Activated naive CD8-positive, alpha-beta T cell treated with anti-CD3 and anti-CD28 coated beads, Interleukin-2, amount 10 ng/mL, durations not matched to agents 7 days and 5 days (primary cell): ENCODE measurements around the gene SLC4A11. TPM values are rescaled to one million over a fixed set of nuclear protein-coding genes. Genes with fewer than 3 reads are reported as not detected.
"Not testable (repeated sequence)": the region's sequence is repeated elsewhere in the genome, so short reads cannot be mapped to it uniquely, and the experiment has no call there.

Experiments used
- ATAC-seq: fragments of 150-1000 bp; cut with Tn5 transposase; one replicate; pipeline ENCODE4 v1.10.0; 2021; ENCODE audit warnings: low read depth, moderate library complexity
- POLR2A ChIA-PET: fragments of 350-600 bp; sonication (Branson Sonifier 250); formaldehyde crosslinking; loops from one replicate; lab custom pipeline; 2021; ENCODE audit warnings: antibody characterized with exemption; lab: Charles Lee
- DNase-seq: peaks from one replicate; pipeline ENCODE4 v3.0.0; 2021
- H3K27ac Mint-ChIP-seq: one replicate; pipeline ENCODE4 v1.8.0; 2022; ENCODE audit warnings: mild to moderate bottlenecking, mixed read lengths
- H3K27me3 Mint-ChIP-seq: one replicate; pipeline ENCODE4 v1.8.0; 2022; ENCODE audit warnings: mild to moderate bottlenecking, moderate library complexity, mixed read lengths
- H3K36me3 Mint-ChIP-seq: one replicate; pipeline ENCODE4 v1.8.0; 2021; ENCODE audit warnings: mild to moderate bottlenecking, mixed read lengths
- H3K4me1 Mint-ChIP-seq: one replicate; pipeline ENCODE4 v1.8.0; 2021; ENCODE audit warnings: mixed read lengths
- H3K4me3 Mint-ChIP-seq: one replicate; pipeline ENCODE4 v1.8.0; 2022; ENCODE audit warnings: mild to moderate bottlenecking, moderate library complexity, mixed read lengths
- H3K9me3 Mint-ChIP-seq: one replicate; pipeline ENCODE4 v1.8.0; 2021; ENCODE audit warnings: mixed read lengths
- total RNA-seq, 2 experiments: library from RNA; stranded (reverse); gene quantifications; one replicate each; pipeline ENCODE4 v1.2.3, GENCODE V29; 2021

Gene SLC4A11
- total RNA-seq, 2 experiments from 2014 or later, result 1.9 to 2.4 TPM

GRCh38 chr20:3218307-3218988 lies 20.5 kb downstream of the SLC4A11 start:
- H3K27me3 Mint-ChIP-seq, result no peaks in the 10 kb centered on the region
- POLR2A ChIA-PET, result interaction anchor here (0.6 to 2.1 kb wide), 5 partner anchors 9 to 164 kb away, joined by 3 to 8 read pairs (median 5); partner anchors contain the start of gene ITPA
- H3K27ac Mint-ChIP-seq, result no peak overlapping the region
- H3K4me3 Mint-ChIP-seq, result no peak overlapping the region
- peaks cover 9% of the 10 kb centered on the region for H3K4me1 Mint-ChIP-seq
- DNase-seq (peak; percentile 89), ATAC-seq (peak; percentile 69)
- H3K9me3 Mint-ChIP-seq, result no peaks in the 10 kb centered on the region
- H3K36me3 Mint-ChIP-seq, result peaks cover 8% of the 10 kb centered on the region

- DNase-seq, POLR2A ChIA-PET, ATAC-seq, H3K4me3 Mint-ChIP-seq, H3K27me3 Mint-ChIP-seq, H3K27ac Mint-ChIP-seq, H3K9me3 Mint-ChIP-seq, H3K36me3 Mint-ChIP-seq, H3K4me1 Mint-ChIP-seq: not testable (repeated sequence)
Measured at GRCh38 chr20:3215359-3215917, 23.6 kb downstream of the SLC4A11 start.

GRCh38 chr20:3213226-3213625 lies 25.8 kb downstream of the SLC4A11 start:
- Mint-ChIP-seq H3K9me3 (no peaks in the 10 kb centered on the region), H3K27me3 (no peaks in the 10 kb centered on the region), H3K4me1 (peaks cover 12% of the 10 kb centered on the region), H3K4me3 (no peak overlapping the region), H3K36me3 (peaks cover 6% of the 10 kb centered on the region), H3K27ac (no peak overlapping the region)
- DNase-seq (no peak), ATAC-seq (no peak)
- POLR2A ChIA-PET, result no interaction called here

GRCh38 chr20:3210346-3210745 lies 28.6 kb downstream of the SLC4A11 start:
- Mint-ChIP-seq H3K9me3 (no peaks in the 10 kb centered on the region), H3K27me3 (no peaks in the 10 kb centered on the region), H3K27ac (peak overlapping the region; percentile 56), H3K4me3 (peak overlapping the region; percentile 88), H3K4me1 (peaks cover 12% of the 10 kb centered on the region), H3K36me3 (peaks cover 6% of the 10 kb centered on the region)
- ATAC-seq (no peak), DNase-seq (no peak)
- POLR2A ChIA-PET, result interaction anchor here (1.2 to 3.7 kb wide), 3 partner anchors 13 to 52 kb away, joined by 3 to 15 read pairs (median 5); partner anchors contain the start of genes FASTKD5, SLC4A11 and UBOX5

- no peaks in the 10 kb centered on the region for H3K9me3 Mint-ChIP-seq
- H3K36me3 Mint-ChIP-seq, result peaks cover 6% of the 10 kb centered on the region
- H3K27me3 Mint-ChIP-seq, result no peaks in the 10 kb centered on the region
- ATAC-seq, result peak; percentile 24
- no peak for DNase-seq
- H3K4me3 Mint-ChIP-seq, result peak overlapping the region; percentile 88
- peaks cover 12% of the 10 kb centered on the region for H3K4me1 Mint-ChIP-seq
- POLR2A ChIA-PET, result interaction anchor here (0.5 to 3.7 kb wide), 7 partner anchors 10 to 337 kb away, joined by 3 to 15 read pairs (median 4); partner anchors contain the start of genes FASTKD5, SLC4A11 and UBOX5
- H3K27ac Mint-ChIP-seq, result peak overlapping the region; percentile 92
Measured at GRCh38 chr20:3209946-3210317, 29.1 kb downstream of the SLC4A11 start.

GRCh38 chr20:3209257-3209945 lies 29.6 kb downstream of the SLC4A11 start, which contains the start of gene ITPA:
TSS of gene ITPA (plus strand) at chr20:3209498. CDS start at chr20:3209552, 54 bp downstream.
- H3K4me3 Mint-ChIP-seq, result peak within 1 kb of the TSS; percentile 88
- H3K27ac Mint-ChIP-seq, result peak within 1 kb of the TSS; percentile 92
- peaks cover 6% of the 10 kb centered on the region for H3K36me3 Mint-ChIP-seq
- no peaks in the 10 kb centered on the region for H3K27me3 Mint-ChIP-seq
- peaks cover 14% of the 10 kb centered on the region for H3K4me1 Mint-ChIP-seq
- POLR2A ChIA-PET, result interaction anchor here (0.5 to 3.7 kb wide), 8 partner anchors 10 to 531 kb away, joined by 3 to 15 read pairs (median 4); partner anchors contain the start of genes FASTKD5, SLC4A11 and UBOX5
- peak; percentile 72 for DNase-seq
- no peaks in the 10 kb centered on the region for H3K9me3 Mint-ChIP-seq
- peak; percentile 45 for ATAC-seq

GRCh38 chr20:3208786-3209256 lies 30.2 kb downstream of the SLC4A11 start:
- POLR2A ChIA-PET, result interaction anchor here (0.6 to 3.7 kb wide), 6 partner anchors 11 to 531 kb away, joined by 3 to 15 read pairs (median 4); partner anchors contain the start of genes FASTKD5, SLC4A11 and UBOX5
- peak overlapping the region; percentile 88 for H3K4me3 Mint-ChIP-seq
- H3K9me3 Mint-ChIP-seq, result no peaks in the 10 kb centered on the region
- ATAC-seq (peak; percentile 6), DNase-seq (no peak)
- peaks cover 14% of the 10 kb centered on the region for H3K4me1 Mint-ChIP-seq
- no peaks in the 10 kb centered on the region for H3K27me3 Mint-ChIP-seq
- H3K27ac Mint-ChIP-seq, result peak overlapping the region; percentile 92
- H3K36me3 Mint-ChIP-seq, result peaks cover 4% of the 10 kb centered on the region

GRCh38 chr20:3204124-3204794 lies 34.7 kb downstream of the SLC4A11 start, which contains the start of gene DDRGK1:
TSS of gene DDRGK1 (minus strand) at chr20:3204682. CDS start at chr20:3204627, 55 bp downstream.
- H3K27ac Mint-ChIP-seq, result peak within 1 kb of the TSS; percentile 94
- peak within 1 kb of the TSS; percentile 95 for H3K4me3 Mint-ChIP-seq
- H3K36me3 Mint-ChIP-seq, result peaks cover 16% of the 10 kb centered on the region
- no peaks in the 10 kb centered on the region for H3K27me3 Mint-ChIP-seq
- DNase-seq, result peak; percentile 95
- POLR2A ChIA-PET, result interaction anchor here (0.5 to 1.5 kb wide), 8 partner anchors 14 to 1660 kb away, joined by 3 to 8 read pairs (median 3); partner anchors contain the start of genes FASTKD5, SLC4A11 and UBOX5
- no peaks in the 10 kb centered on the region for H3K9me3 Mint-ChIP-seq
- peak; percentile 90 for ATAC-seq
- peaks cover 8% of the 10 kb centered on the region for H3K4me1 Mint-ChIP-seq

- Mint-ChIP-seq H3K4me1 (peaks cover 4% of the 10 kb centered on the region), H3K4me3 (peak overlapping the region; percentile 95), H3K27me3 (no peaks in the 10 kb centered on the region), H3K27ac (peak overlapping the region; percentile 94), H3K36me3 (peaks cover 23% of the 10 kb centered on the region), H3K9me3 (no peaks in the 10 kb centered on the region)
- DNase-seq (peak; percentile 57), ATAC-seq (peak; percentile 32)
- POLR2A ChIA-PET, result interaction anchor here (0.5 to 1.5 kb wide), 9 partner anchors 14 to 1660 kb away, joined by 3 to 8 read pairs (median 3); partner anchors contain the start of genes FASTKD5, SLC4A11 and UBOX5
Measured at GRCh38 chr20:3203315-3204123, 35.5 kb downstream of the SLC4A11 start.

GRCh38 chr20:3202965-3203314 lies 36.0 kb downstream of the SLC4A11 start:
- POLR2A ChIA-PET, result interaction anchor here (0.8 to 1.5 kb wide), 5 partner anchors 20 to 216 kb away, joined by 3 to 8 read pairs (median 6); partner anchors contain the start of genes FASTKD5 and UBOX5
- H3K27me3 Mint-ChIP-seq, result no peaks in the 10 kb centered on the region
- H3K4me3 Mint-ChIP-seq, result peak overlapping the region; percentile 95
- ATAC-seq, result no peak
- H3K27ac Mint-ChIP-seq, result no peak overlapping the region
- H3K9me3 Mint-ChIP-seq, result no peaks in the 10 kb centered on the region
- DNase-seq, result no peak
- peaks cover 23% of the 10 kb centered on the region for H3K36me3 Mint-ChIP-seq
- H3K4me1 Mint-ChIP-seq, result peaks cover 4% of the 10 kb centered on the region

- POLR2A ChIA-PET, result interaction anchor here (0.7 to 1.8 kb wide), 2 partner anchors 39 to 43 kb away, joined by 3 to 4 read pairs; no protein-coding TSS in a partner anchor
Measured at GRCh38 chr20:3199976-3200755, 38.8 kb downstream of the SLC4A11 start.

More at GRCh38 chr20:3199976-3200755, 38.8 kb downstream of the SLC4A11 start:
- Mint-ChIP-seq H3K27ac (no peak overlapping the region), H3K4me3 (no peak overlapping the region), H3K36me3 (peaks cover 31% of the 10 kb centered on the region), H3K4me1 (peaks cover 9% of the 10 kb centered on the region), H3K9me3 (no peaks in the 10 kb centered on the region), H3K27me3 (no peaks in the 10 kb centered on the region)
- DNase-seq, result no peak
- ATAC-seq, result no peak
